Endodermal cell (in vitro differentiated cells): ENCODE data around the gene RPS16. TPM values are rescaled to one million over a fixed set of nuclear protein-coding genes. Genes with fewer than 3 reads are reported as not detected.

Experiments used
- DNase-seq: peaks from one replicate; pipeline ENCODE4 v3.0.0-alpha.2; 2017
- H3K27ac ChIP-seq: 2 replicates; pipeline ENCODE4 v1.5.1; 2013; ENCODE audit warnings: mild to moderate bottlenecking, low read depth, low read length, moderate library complexity
- H3K27me3 ChIP-seq: 2 replicates; pipeline ENCODE4 v1.6.1; 2013; ENCODE audit warnings: mild to moderate bottlenecking, low read length, moderate library complexity; ENCODE audit not compliant: insufficient read depth, control insufficient read depth, poor library complexity, severe bottlenecking
- H3K36me3 ChIP-seq: 2 replicates; pipeline ENCODE4 v1.7.0; 2013; ENCODE audit warnings: mild to moderate bottlenecking, low read length, moderate library complexity; ENCODE audit not compliant: control insufficient read depth, insufficient read depth
- H3K4me1 ChIP-seq: one replicate; pipeline ENCODE4 v1.7.0; 2013; ENCODE audit warnings: low read length; ENCODE audit not compliant: control insufficient read depth, insufficient read depth
- H3K4me3 ChIP-seq: 2 replicates; pipeline ENCODE4 v1.5.1; 2013; ENCODE audit warnings: mild to moderate bottlenecking, low read length, moderate library complexity
- H3K9ac ChIP-seq: 2 replicates; pipeline ENCODE4 v1.6.1; 2013; ENCODE audit warnings: mild to moderate bottlenecking, low read length, moderate library complexity; ENCODE audit not compliant: poor library complexity, severe bottlenecking; ENCODE audit errors: extremely low read depth
- H3K9me3 ChIP-seq: 2 replicates; pipeline ENCODE4 v1.6.1; 2013; ENCODE audit warnings: mild to moderate bottlenecking, low read length, moderate library complexity; ENCODE audit not compliant: control insufficient read depth
- H3K27ac Mint-ChIP-seq: 2 replicates; pipeline ENCODE4 v1.8.0; 2020; ENCODE audit warnings: mixed read lengths
- H3K27me3 Mint-ChIP-seq: 2 replicates; pipeline ENCODE4 v1.8.0; 2021; ENCODE audit warnings: mild to moderate bottlenecking, mixed read lengths; ENCODE audit not compliant: insufficient read depth
- H3K36me3 Mint-ChIP-seq: 2 replicates; pipeline ENCODE4 v1.8.0; 2020; ENCODE audit warnings: low read depth, mixed read lengths
- H3K4me1 Mint-ChIP-seq: 2 replicates; pipeline ENCODE4 v1.8.0; 2020; ENCODE audit warnings: mixed read lengths
- H3K4me3 Mint-ChIP-seq: 2 replicates; pipeline ENCODE4 v1.8.0; 2020; ENCODE audit warnings: mild to moderate bottlenecking, moderate library complexity, mixed read lengths
- H3K9me3 Mint-ChIP-seq: 2 replicates; pipeline ENCODE4 v1.8.0; 2020; ENCODE audit warnings: mild to moderate bottlenecking, mixed read lengths
- WGBS, 2 experiments: methylation state at CpG; one replicate each; pipeline versions ENCODE4 v1.1.5 to v1.1.7; 2013; ENCODE audit warnings: missing lambda C conversion rate in 2 of 2, mixed read lengths in 1 of 2; ENCODE audit not compliant: insufficient coverage in 1 of 2, insufficient read length in 1 of 2; 5-methylcytosine and 5-hydroxymethylcytosine counted together
- total RNA-seq, 2 donors: library from RNA; stranded (reverse); fragmentation: NEBNext Ultra II Directional in 1 of 2; extraction: Animal tissue kit (Norgen Biotek cat#: 25700) in 1 of 2; gene quantifications; 2 replicates in 1 of 2; 3 replicates in 1 of 2; pipeline ENCODE4 v1.2.1, GENCODE V29; 2021
- TF ChIP-seq, protein P1 (sequence below): fragments of 200-600 bp; sonication (generic); conservative IDR thresholded peaks from 2 replicates; pipeline ENCODE4 v1.5.0; 2021; ENCODE audit warnings: antibody characterized with exemption, mild to moderate bottlenecking

The RPS16 gene
- total RNA-seq, 2 donors from 2014 or later, result 1,674 to 1,990 TPM

DNA sequence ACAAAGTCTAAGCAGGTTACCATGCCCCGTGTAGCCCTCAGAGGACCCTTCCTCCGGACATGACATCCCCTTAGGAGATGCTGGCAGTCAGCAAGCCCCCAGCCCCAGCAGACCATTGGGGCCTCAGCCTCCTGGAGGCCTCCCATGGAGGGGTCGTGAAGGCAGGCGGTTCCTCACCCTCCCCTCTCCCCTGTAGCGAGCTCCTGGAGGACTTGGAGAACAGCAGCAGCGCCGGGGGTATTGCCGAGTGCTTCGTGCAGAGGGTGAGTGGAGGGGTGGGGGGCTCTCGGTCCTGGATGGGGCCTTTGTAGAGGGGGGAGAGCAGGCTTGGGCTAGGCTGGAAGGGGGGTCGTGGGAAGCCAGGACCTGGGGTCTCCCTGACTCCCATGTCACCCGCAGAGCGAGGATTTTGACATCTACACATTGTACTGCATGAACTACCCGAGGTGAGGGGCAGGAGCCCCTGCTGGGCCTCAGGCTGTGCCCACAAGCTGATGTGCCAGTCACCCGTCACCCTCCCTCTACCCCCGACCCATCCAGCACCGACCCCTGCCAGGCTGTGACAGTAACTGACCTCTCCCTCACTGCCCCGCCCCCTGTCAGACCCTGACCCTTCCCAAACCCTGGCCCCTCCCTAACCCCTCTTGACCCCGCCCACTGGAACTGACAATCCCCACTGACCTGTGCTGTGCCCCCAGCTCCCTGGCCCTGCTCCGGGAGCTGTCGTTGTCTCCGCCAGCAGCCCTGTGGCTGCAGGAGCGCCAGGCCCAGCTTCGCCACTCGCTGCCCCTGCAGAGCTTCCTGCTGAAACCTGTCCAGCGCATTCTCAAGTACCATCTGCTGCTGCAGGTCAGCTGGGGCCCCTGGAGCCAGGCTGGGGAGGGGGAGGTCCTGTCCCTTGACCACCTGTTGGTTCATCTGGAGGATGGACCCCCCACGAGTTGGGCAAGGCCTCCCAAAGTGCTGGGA, 19.3 kb downstream of the RPS16 start:
- Histone ChIP-seq H3K9me3 (no peaks in the 10 kb centered on the region), H3K27me3 (no peaks in the 10 kb centered on the region), H3K4me3 (peak overlapping the region; percentile 98), H3K9ac (no peak overlapping the region), H3K36me3 (peaks cover 57% of the 10 kb centered on the region), H3K4me1 (peaks cover 6% of the 10 kb centered on the region), H3K27ac (no peak overlapping the region)
- Mint-ChIP-seq H3K4me1 (peaks cover 16% of the 10 kb centered on the region), H3K9me3 (no peaks in the 10 kb centered on the region), H3K27me3 (no peaks in the 10 kb centered on the region), H3K36me3 (peaks cover 54% of the 10 kb centered on the region), H3K4me3 (no peak overlapping the region), H3K27ac (no peak overlapping the region)
- 92 to 94% methylated on average over 13 to 27 of the region's 27 CpGs for WGBS, 2 experiments
- TF ChIP-seq, protein P1, sequence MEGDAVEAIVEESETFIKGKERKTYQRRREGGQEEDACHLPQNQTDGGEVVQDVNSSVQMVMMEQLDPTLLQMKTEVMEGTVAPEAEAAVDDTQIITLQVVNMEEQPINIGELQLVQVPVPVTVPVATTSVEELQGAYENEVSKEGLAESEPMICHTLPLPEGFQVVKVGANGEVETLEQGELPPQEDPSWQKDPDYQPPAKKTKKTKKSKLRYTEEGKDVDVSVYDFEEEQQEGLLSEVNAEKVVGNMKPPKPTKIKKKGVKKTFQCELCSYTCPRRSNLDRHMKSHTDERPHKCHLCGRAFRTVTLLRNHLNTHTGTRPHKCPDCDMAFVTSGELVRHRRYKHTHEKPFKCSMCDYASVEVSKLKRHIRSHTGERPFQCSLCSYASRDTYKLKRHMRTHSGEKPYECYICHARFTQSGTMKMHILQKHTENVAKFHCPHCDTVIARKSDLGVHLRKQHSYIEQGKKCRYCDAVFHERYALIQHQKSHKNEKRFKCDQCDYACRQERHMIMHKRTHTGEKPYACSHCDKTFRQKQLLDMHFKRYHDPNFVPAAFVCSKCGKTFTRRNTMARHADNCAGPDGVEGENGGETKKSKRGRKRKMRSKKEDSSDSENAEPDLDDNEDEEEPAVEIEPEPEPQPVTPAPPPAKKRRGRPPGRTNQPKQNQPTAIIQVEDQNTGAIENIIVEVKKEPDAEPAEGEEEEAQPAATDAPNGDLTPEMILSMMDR, result no peak
- no peak for DNase-seq

DNA sequence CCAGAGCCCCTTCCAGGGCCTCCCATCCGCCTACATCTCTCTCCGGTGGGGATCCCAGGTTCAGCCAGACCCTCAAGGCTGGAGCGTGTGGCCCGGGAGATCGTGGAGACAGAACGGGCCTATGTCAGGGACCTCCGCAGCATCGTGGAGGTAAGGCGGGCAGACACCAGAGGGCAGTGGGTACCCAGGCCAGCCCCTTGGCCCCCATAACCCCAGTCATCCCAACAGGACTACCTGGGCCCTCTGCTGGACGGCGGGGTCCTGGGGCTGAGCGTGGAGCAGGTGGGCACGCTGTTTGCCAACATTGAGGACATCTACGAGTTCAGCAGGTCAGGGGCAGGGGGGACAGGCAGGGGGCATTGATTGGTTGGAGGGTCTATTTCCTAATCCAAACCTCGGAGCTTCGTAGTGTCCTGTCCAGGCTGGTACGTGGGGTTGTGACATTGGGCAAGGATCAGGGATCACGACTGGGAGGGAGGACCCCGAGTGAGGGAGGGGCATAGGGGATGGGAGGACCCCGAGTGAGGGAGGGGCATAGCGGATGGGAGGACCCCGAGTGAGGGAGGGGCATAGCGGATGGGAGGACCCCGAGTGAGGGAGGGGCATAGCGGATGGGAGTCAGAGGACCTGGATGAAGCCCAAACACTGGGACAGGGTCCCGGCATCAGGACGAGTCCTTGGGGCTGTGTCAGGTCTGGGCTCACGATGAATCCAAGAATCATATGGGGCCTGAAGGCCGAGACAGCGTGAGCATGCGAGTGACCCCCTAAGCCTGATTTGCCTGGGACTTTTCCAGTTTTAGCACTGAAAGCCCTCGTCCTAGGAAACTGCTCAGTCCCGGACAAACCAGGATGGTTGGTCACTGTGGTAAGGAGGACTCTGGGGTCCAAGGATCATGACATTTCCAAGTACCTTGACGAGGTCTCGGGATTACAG, 20.4 kb downstream of the RPS16 start:
- WGBS, 2 experiments, result 83 to 93% methylated on average over 19 to 35 of the region's 35 CpGs
- H3K9ac ChIP-seq, result no peak overlapping the region
- TF ChIP-seq, protein P1, result peak; percentile 52

DNA sequence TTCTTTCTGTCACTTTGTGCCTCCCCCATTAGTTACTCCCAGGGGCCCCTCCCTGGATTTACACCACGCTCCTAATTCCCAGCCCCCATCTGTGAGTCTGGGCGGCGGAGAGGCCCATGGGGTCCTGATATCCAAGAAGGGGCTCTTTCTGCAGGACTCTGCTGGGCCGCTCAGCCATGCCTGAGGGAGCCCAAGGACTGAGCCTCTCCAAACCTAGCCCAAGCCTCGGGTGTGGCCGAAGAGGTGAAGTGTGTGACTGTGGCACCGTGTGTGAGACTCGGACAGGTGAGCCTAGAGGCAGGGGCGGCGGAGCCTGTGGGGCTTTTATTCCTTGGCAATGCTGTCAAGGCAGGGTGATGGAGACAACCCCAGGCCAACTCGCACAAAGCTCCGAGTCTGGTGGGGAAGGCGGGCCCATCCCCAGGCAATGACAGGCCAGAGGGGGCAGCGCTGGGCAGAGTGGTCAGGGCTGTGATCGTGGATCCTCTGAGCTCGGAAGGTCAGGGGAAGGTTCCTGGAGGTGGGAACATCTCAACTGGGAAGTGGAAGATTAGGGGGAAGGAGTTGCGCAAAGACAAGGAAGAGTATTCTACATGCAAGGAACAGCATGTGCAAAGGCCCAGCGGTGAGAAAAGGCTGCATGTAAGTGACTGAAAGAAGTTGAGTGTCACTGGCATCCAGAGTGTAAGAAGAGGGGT, 21.7 kb downstream of the RPS16 start:
- Histone ChIP-seq H3K36me3 (peaks cover 39% of the 10 kb centered on the region), H3K4me1 (peaks cover 6% of the 10 kb centered on the region), H3K27ac (peak overlapping the region; percentile 94), H3K9ac (peak overlapping the region; percentile 98), H3K27me3 (no peaks in the 10 kb centered on the region), H3K9me3 (no peaks in the 10 kb centered on the region), H3K4me3 (peak overlapping the region; percentile 98)
- Mint-ChIP-seq H3K9me3 (no peaks in the 10 kb centered on the region), H3K27me3 (no peaks in the 10 kb centered on the region), H3K36me3 (peaks cover 38% of the 10 kb centered on the region), H3K4me1 (peaks cover 26% of the 10 kb centered on the region), H3K27ac (peak overlapping the region; percentile 94), H3K4me3 (peak overlapping the region; percentile 91)
- WGBS, 2 experiments, result 21 to 36% methylated on average over 8 to 18 of the region's 18 CpGs
- TF ChIP-seq, protein P1, result no peak
- DNase-seq, result peak; percentile 80

More for the DNA sequence above, 20.4 kb downstream of the RPS16 start:
- Histone ChIP-seq H3K9me3 (no peaks in the 10 kb centered on the region), H3K27ac (no peak overlapping the region), H3K4me3 (peak overlapping the region; percentile 98), H3K36me3 (peaks cover 46% of the 10 kb centered on the region), H3K27me3 (no peaks in the 10 kb centered on the region), H3K4me1 (peaks cover 6% of the 10 kb centered on the region)
- Mint-ChIP-seq H3K36me3 (peaks cover 43% of the 10 kb centered on the region), H3K4me1 (peaks cover 26% of the 10 kb centered on the region), H3K27me3 (no peaks in the 10 kb centered on the region), H3K4me3 (peak overlapping the region; percentile 91), H3K27ac (no peak overlapping the region), H3K9me3 (no peaks in the 10 kb centered on the region)
- peak; percentile 69 for DNase-seq
